ENCODE measurements around the gene CATSPERE. TPM values are rescaled to one million over a fixed set of nuclear protein-coding genes. Genes with fewer than 3 reads are reported as not detected.

The CATSPERE gene, protein sequence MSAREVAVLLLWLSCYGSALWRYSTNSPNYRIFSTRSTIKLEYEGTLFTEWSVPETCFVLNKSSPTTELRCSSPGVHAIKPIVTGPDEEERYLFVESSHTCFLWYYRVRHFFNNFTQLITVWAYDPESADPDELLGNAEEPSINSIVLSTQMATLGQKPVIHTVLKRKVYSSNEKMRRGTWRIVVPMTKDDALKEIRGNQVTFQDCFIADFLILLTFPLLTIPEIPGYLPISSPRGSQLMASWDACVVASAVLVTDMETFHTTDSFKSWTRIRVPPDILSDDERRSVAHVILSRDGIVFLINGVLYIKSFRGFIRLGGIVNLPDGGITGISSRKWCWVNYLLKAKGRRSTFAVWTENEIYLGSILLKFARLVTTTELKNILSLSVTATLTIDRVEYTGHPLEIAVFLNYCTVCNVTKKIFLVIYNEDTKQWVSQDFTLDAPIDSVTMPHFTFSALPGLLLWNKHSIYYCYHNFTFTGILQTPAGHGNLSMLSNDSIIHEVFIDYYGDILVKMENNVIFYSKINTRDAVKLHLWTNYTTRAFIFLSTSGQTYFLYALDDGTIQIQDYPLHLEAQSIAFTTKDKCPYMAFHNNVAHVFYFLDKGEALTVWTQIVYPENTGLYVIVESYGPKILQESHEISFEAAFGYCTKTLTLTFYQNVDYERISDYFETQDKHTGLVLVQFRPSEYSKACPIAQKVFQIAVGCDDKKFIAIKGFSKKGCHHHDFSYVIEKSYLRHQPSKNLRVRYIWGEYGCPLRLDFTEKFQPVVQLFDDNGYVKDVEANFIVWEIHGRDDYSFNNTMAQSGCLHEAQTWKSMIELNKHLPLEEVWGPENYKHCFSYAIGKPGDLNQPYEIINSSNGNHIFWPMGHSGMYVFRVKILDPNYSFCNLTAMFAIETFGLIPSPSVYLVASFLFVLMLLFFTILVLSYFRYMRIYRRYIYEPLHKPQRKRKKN
- polyA plus RNA-seq (2011; rRNA removed) (0.36 and 0.58 TPM in 2 replicates), polyA minus RNA-seq (2011; rRNA and poly(A)+ RNA removed) (0.92 and 1.1 TPM in 2 replicates)

DNA sequence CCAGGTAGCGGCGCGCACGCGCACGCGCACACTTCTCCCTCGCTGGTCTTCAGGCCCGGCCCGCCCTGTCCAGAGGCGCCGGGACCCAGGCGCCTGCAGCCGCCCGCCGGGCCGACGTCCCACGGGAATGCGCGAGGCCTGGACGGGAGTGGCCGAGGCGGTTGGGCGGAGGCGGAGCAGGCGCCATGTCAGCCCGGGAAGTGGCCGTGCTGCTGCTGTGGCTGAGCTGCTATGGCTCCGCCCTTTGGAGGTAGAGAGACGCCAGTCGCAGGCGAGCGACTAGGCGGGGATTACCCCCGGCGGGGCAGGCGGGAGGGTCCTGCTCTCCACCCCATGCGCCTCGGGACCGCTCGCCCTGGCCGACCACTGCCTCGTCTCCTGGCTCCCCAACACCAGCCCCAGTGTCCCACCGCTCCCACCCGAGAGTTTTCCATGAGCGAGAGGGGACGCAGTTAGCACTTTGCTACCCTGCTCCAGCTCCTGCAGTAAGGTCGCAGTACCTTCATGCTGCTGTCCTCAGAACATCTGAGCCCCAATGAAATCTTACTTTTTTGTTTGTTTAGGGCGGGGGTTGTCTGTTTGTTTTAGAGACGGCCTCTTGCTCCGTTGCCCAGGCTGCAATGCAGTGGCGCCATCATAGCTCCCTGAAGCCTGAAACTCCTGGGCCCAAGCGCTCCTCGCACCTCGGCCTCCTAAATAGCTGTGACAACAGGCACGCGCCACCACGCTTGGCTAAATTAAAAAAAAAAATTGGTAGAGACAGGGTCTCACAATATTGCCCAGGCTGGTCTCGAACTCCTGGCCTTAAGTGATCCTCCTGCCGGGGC, at the start of gene CATSPERE:
Gene CATSPERE (plus strand): TSS at position 29 of the 827 bp plus-strand sequence. CDS start 157 bp downstream, at position 186.
- CTCF ChIA-PET = interaction anchor here (1.2 kb wide), 1 partner anchor 139 kb away, joined by 4 read pairs; no protein-coding TSS in a partner anchor
- POLR2A ChIA-PET = no interaction called here
- DNase-seq (ENCODE audit: low read depth, low spot score) = peak; percentile 37
- TF ChIP-seq, protein P1, sequence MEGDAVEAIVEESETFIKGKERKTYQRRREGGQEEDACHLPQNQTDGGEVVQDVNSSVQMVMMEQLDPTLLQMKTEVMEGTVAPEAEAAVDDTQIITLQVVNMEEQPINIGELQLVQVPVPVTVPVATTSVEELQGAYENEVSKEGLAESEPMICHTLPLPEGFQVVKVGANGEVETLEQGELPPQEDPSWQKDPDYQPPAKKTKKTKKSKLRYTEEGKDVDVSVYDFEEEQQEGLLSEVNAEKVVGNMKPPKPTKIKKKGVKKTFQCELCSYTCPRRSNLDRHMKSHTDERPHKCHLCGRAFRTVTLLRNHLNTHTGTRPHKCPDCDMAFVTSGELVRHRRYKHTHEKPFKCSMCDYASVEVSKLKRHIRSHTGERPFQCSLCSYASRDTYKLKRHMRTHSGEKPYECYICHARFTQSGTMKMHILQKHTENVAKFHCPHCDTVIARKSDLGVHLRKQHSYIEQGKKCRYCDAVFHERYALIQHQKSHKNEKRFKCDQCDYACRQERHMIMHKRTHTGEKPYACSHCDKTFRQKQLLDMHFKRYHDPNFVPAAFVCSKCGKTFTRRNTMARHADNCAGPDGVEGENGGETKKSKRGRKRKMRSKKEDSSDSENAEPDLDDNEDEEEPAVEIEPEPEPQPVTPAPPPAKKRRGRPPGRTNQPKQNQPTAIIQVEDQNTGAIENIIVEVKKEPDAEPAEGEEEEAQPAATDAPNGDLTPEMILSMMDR (IDR thresholded peaks at IDR 0.05; ENCODE audit: low read depth, low read length) = no peak
- Histone ChIP-seq H3K9me3 (ENCODE audit: control insufficient read depth, insufficient read depth, low read length) (peaks cover 2% of the 10 kb centered on the region; the same call in 1 of the 2 replicates), H3K27me3 (ENCODE audit: control insufficient read depth, insufficient read depth, low read length) (no peaks in the 10 kb centered on the region), H3K27ac (ENCODE audit: low read depth, low read length) (peak within 1 kb of the TSS; percentile 55), H3K4me3 (ENCODE audit: low read depth, low read length) (peak within 1 kb of the TSS; percentile 61)

DNA sequence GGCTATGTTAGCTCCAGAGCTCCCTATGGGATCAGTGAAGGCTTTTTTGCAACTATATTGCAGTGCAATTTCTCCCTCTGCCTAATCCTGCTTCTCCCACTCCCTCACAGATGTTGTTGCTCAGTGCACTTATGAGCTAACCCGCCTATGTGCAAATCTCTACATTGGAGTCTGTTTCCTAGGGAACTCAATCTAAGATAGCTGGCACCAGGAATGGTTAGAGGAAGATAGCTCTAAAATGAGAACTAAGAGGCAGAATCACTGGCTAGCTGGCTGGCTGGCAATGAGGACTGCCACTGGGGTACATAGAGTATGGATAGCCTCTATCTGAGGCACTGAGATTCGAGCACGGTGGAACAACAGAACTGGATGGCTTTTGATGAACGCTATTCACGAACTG, 48.9 kb upstream of the CATSPERE start:
- ChIA-PET POLR2A (no interaction called here), CTCF (interaction anchor here (2.0 kb wide), 1 partner anchor 12 kb away, joined by 4 read pairs; no protein-coding TSS in a partner anchor)
- TF ChIP-seq, protein P1 (IDR thresholded peaks at IDR 0.05; ENCODE audit: low read depth, low read length) = no peak
- DNase-seq (ENCODE audit: low read depth, low spot score) = no peak
- H3K4me3 ChIP-seq (ENCODE audit: low read depth, low read length) = no peak overlapping the region
- no peaks in the 10 kb centered on the region for H3K9me3 ChIP-seq (ENCODE audit: control insufficient read depth, insufficient read depth, low read length)
- no peaks in the 10 kb centered on the region for H3K27me3 ChIP-seq (ENCODE audit: control insufficient read depth, insufficient read depth, low read length)
- H3K27ac ChIP-seq (ENCODE audit: low read depth, low read length) = no peak overlapping the region

DNA sequence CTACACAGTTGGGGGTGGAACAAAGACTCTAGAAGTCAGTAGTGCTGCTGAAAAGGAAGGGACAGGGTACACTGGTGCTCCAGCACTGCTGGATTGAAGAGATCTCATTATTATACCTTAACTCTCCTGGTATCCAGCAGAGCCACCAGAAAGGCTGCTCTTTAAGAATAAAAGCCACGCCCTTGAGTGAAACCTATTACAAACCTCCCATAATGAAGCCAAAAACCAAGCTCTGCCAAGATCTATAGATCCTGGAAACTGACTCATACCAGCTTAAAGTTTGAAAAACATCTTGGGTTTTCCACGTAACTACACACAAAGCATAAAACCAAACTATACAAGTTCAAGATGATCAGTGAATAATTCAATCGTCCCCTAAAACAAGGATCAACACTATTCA, 47.3 kb upstream of the CATSPERE start:
- POLR2A ChIA-PET = no interaction called here
- Histone ChIP-seq H3K4me3 (ENCODE audit: low read depth, low read length) (no peak overlapping the region), H3K27ac (ENCODE audit: low read depth, low read length) (no peak overlapping the region), H3K9me3 (ENCODE audit: control insufficient read depth, insufficient read depth, low read length) (no peaks in the 10 kb centered on the region), H3K27me3 (ENCODE audit: control insufficient read depth, insufficient read depth, low read length) (no peaks in the 10 kb centered on the region)
- no peak for DNase-seq (ENCODE audit: low read depth, low spot score)
- CTCF ChIA-PET = interaction anchor here (1.4 to 2.8 kb wide), 3 partner anchors 13 to 1070 kb away, joined by 5 to 17 read pairs (median 12); no protein-coding TSS in a partner anchor
- TF ChIP-seq, protein P1 (IDR thresholded peaks at IDR 0.05; ENCODE audit: low read depth, low read length) = no peak

DNA sequence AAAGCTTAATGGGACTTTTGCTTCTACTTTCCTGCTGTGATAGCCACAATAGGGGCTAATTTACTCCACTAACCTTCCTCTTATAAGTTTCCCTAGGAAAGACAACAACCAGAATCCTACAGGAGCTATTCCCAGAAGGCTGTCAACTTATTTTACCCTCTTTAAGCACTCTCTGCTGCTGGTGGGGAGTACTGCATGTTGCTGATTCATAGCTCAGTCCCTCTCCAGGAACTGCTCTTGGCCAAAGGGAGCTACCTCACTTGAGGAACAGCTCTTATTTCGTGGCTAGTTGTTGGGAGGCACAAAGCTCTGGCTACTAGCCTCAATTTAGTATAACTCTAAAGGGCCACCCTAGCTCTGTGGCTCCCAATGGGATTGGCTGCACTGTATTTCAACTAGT, 46.5 kb upstream of the CATSPERE start:
- no peaks in the 10 kb centered on the region for H3K27me3 ChIP-seq (ENCODE audit: control insufficient read depth, insufficient read depth, low read length)
- no peak overlapping the region for H3K27ac ChIP-seq (ENCODE audit: low read depth, low read length)
- TF ChIP-seq, protein P1 (IDR thresholded peaks at IDR 0.05; ENCODE audit: low read depth, low read length) = peak; percentile 43
- no peak overlapping the region for H3K4me3 ChIP-seq (ENCODE audit: low read depth, low read length)
- ChIA-PET CTCF (interaction anchor here (0.8 to 2.8 kb wide), 7 partner anchors 12 to 1071 kb away, joined by 3 to 17 read pairs (median 4); no protein-coding TSS in a partner anchor), POLR2A (no interaction called here)
- peak; percentile 8 for DNase-seq (ENCODE audit: low read depth, low spot score)
- no peaks in the 10 kb centered on the region for H3K9me3 ChIP-seq (ENCODE audit: control insufficient read depth, insufficient read depth, low read length)
